ENCODE data around the gene SCNN1B.

The SCNN1B gene

GRCh38 chr16:23365602-23366240, 63.6 kb downstream of the SCNN1B start:
- H3K36me3 ChIP-seq (ENCODE audit: control insufficient read depth in 2 of 2, insufficient read depth in 1 of 2, low read length in 2 of 2), result no peaks in the 10 kb centered on the region
- H3K9me3 ChIP-seq (ENCODE audit: control insufficient read depth, insufficient read depth, low read depth, low read length), result no peaks in the 10 kb centered on the region
- ChIA-PET POLR2A (interaction anchor here (0.6 kb wide), 1 partner anchor 1792 kb away, joined by 5 read pairs; no protein-coding TSS in a partner anchor), CTCF (interaction anchor here (0.7 kb wide), 1 partner anchor 206 kb away, joined by 3 read pairs; no protein-coding TSS in a partner anchor)
- no peak overlapping the region for H3K27ac ChIP-seq (ENCODE audit: extremely low read depth, low read depth, low read length)
- no peak for TF ChIP-seq ZNF10 (tag by site-specific recombination; IDR thresholded peaks at IDR 0.05)
- TF ChIP-seq ZNF610 (tag by site-specific recombination; IDR thresholded peaks at IDR 0.05; ENCODE audit: borderline replicate concordance), result no peak
- TF ChIP-seq GLI4 (tag by site-specific recombination; IDR thresholded peaks at IDR 0.05), result no peak
- TF ChIP-seq ZNF664 (tag by site-specific recombination; IDR thresholded peaks at IDR 0.05), result peak; percentile 13; the same call in 1 of the 2 replicates
- TF ChIP-seq IKZF3 (tag by site-specific recombination; IDR thresholded peaks at IDR 0.05), result no peak
- TF ChIP-seq ZNF37A (tag by site-specific recombination; IDR thresholded peaks at IDR 0.05), result no peak
- no peak for TF ChIP-seq ZNF449 (tag by site-specific recombination; IDR thresholded peaks at IDR 0.05)
- TF ChIP-seq ZNF169 (tag by site-specific recombination; IDR thresholded peaks at IDR 0.05), result no peak
- peak; percentile 41; the same call in 1 of the 2 replicates for TF ChIP-seq TRIM28 (IDR thresholded peaks at IDR 0.05; ENCODE audit: borderline replicate concordance, low read length)
- no peak for TF ChIP-seq ZNF629 (tag by site-specific recombination; IDR thresholded peaks at IDR 0.05)
- TF ChIP-seq ZNF843 (tag by site-specific recombination; IDR thresholded peaks at IDR 0.05), result no peak
- TF ChIP-seq ZNF398 (tag by site-specific recombination; IDR thresholded peaks at IDR 0.05), result no peak
- no peak for TF ChIP-seq ZNF488 (tag by site-specific recombination; IDR thresholded peaks at IDR 0.05)
- no peak for TF ChIP-seq TSHZ1 (tag by site-specific recombination; IDR thresholded peaks at IDR 0.05; ENCODE audit: borderline replicate concordance)
- no peak for TF ChIP-seq ZNF223 (tag by site-specific recombination; IDR thresholded peaks at IDR 0.05)
- peak; percentile 74 for TF ChIP-seq ZNF366 (tag by site-specific recombination; conservative IDR thresholded peaks at IDR 0.05)
- TF ChIP-seq ZNF660 (tag by site-specific recombination; IDR thresholded peaks at IDR 0.05), result no peak
- no peak for TF ChIP-seq HOXA7 (CRISPR knock-in tag; IDR thresholded peaks at IDR 0.05; ENCODE audit: borderline replicate concordance)
- TF ChIP-seq ZNF239 (tag by site-specific recombination; IDR thresholded peaks at IDR 0.05), result no peak
- TF ChIP-seq RBAK (tag by site-specific recombination; IDR thresholded peaks at IDR 0.05), result no peak
- TF ChIP-seq GFI1B (tag by site-specific recombination; IDR thresholded peaks at IDR 0.05), result peak; percentile 73
- TF ChIP-seq OSR2 (tag by site-specific recombination; IDR thresholded peaks at IDR 0.05), result no peak
- peak; percentile 54; the same call in 1 of the 2 replicates for TF ChIP-seq ZNF600 (tag by site-specific recombination; IDR thresholded peaks at IDR 0.05)
- no peak for TF ChIP-seq ZBTB1 (tag by site-specific recombination; IDR thresholded peaks at IDR 0.05)
- peak; percentile 86 for TF ChIP-seq PRDM10 (tag by site-specific recombination; IDR thresholded peaks at IDR 0.05)
- TF ChIP-seq ZXDB (tag by site-specific recombination; IDR thresholded peaks at IDR 0.05), result 0 out of 2 replicates have a peak, but pooled peaks have one; percentile 21
- TF ChIP-seq ZNF274 (IDR thresholded peaks at IDR 0.05; ENCODE audit: low read length), result no peak
- no peak for TF ChIP-seq ZNF274 (tag by site-specific recombination; IDR thresholded peaks at IDR 0.05; ENCODE audit: borderline replicate concordance)
- no peaks in the 10 kb centered on the region for H3K4me1 ChIP-seq (ENCODE audit: control insufficient read depth, insufficient read depth, low read length)
- H3K4me3 ChIP-seq (ENCODE audit: low read depth, low read length), result no peak overlapping the region

Measured in HEK293 (cell line).